GM21825 (cell line): ENCODE data around the gene KCTD11.
A peak's percentile ranks its signal among the peaks of the same experiment; 100 is the strongest.

Source experiments
- ATAC-seq: cut with Tn5 transposase; IDR thresholded peaks from one replicate; pipeline ENCODE4 v1.9.1; 2021; ENCODE audit warnings: mild to moderate bottlenecking, moderate library complexity; ENCODE audit not compliant: unreplicated experiment

Gene KCTD11

GRCh38 chr17:7403043-7403726, 51.2 kb downstream of the KCTD11 start:
- no peak for ATAC-seq

GRCh38 chr17:7403727-7403976, 51.7 kb downstream of the KCTD11 start:
- no peak for ATAC-seq

GRCh38 chr17:7403977-7404736, 52.2 kb downstream of the KCTD11 start, which contains the start of gene TMEM256:
TSS of gene TMEM256 (minus strand) at chr17:7404097. CDS start at chr17:7404084, 13 bp downstream.
- peak; percentile 83 for ATAC-seq
